ENCODE results near the gene FBLN7. TPM values are rescaled to one million over a fixed set of nuclear protein-coding genes. Genes with fewer than 3 reads are reported as not detected.

FBLN7 gene
- total and polyA plus RNA-seq, 2 of the 8 experiments (the other 6 are each of a cell fraction or from before 2014, with no cell fraction given) = 0.30 to 0.77 TPM

- no peak overlapping the region for H2BK120ac ChIP-seq (replicated peaks; ENCODE audit: low read depth, low read length)
- H3K23ac ChIP-seq (ENCODE audit: insufficient read length) = no peak overlapping the region
- CTCF ChIA-PET (ENCODE audit: partially characterized antibody) = no interaction called here
- no peak overlapping the region for H3K4me2 ChIP-seq (ENCODE audit: insufficient read depth in 1 of 2, low read depth in 2 of 2, low read length in 2 of 2)
- H2BK15ac ChIP-seq (ENCODE audit: low read length) = no peak overlapping the region
- no peak overlapping the region for H2AK5ac ChIP-seq (ENCODE audit: low read depth, low read length)
- H3K4me3 ChIP-seq (ENCODE audit: extremely low read depth in 1 of 4, insufficient read depth in 2 of 4, low read depth in 3 of 4, low read length in 4 of 4) = no peak overlapping the region
- POLR2A ChIA-PET (ENCODE audit: partially characterized antibody) = interaction anchor here (1.3 to 1.7 kb wide), 2 partner anchors 11 to 12 kb away, joined by 3 read pairs; no protein-coding TSS in a partner anchor
- no peaks in the 10 kb centered on the region for H3K79me2 ChIP-seq (ENCODE audit: control insufficient read depth in 1 of 2, insufficient read depth in 2 of 2, low read length in 2 of 2)
- H3K9ac ChIP-seq (replicated peaks in 1 of 4; ENCODE audit: extremely low read depth in 1 of 4, low read depth in 3 of 4, low read length in 3 of 4) = no peak overlapping the region
- peaks cover 2% of the 10 kb centered on the region; the same call in 1 of the 2 replicates for H3K23me2 ChIP-seq (ENCODE audit: low read depth, low read length)
- no peak overlapping the region for H3K4ac ChIP-seq (replicated peaks; ENCODE audit: insufficient read length, low read depth, low read length)
- no peak overlapping the region for H3K56ac ChIP-seq (replicated peaks; ENCODE audit: insufficient read length, low read depth, low read length)
- H3K9me3 ChIP-seq (ENCODE audit: insufficient read depth in 2 of 2, low read depth in 1 of 2, low read length in 1 of 2) = no peaks in the 10 kb centered on the region
- FAIRE-seq = no peak
- H4K91ac ChIP-seq (replicated peaks; ENCODE audit: insufficient read length, low read length) = no peak overlapping the region
- 96% methylated on average over 6 of the region's 6 CpGs; no CpG with 5 or more reads in 1 of the 2 experiments for WGBS, 2 experiments (ENCODE audit: extremely low coverage in 1 of 2, insufficient coverage in 1 of 2, insufficient read length in 1 of 2, insufficient replicate concordance in 2 of 2, low coverage in 1 of 2, low lambda C conversion rate in 2 of 2, missing lambda C conversion rate in 1 of 2)
- no peak overlapping the region for H3K14ac ChIP-seq (ENCODE audit: insufficient read length)
- no peak overlapping the region for H2BK12ac ChIP-seq (ENCODE audit: low read depth, low read length)
- H3K79me1 ChIP-seq (ENCODE audit: low read depth, low read length) = no peaks in the 10 kb centered on the region
- no peak overlapping the region for H2BK5ac ChIP-seq (ENCODE audit: low read depth, low read length)
- peaks cover 0 to 2% of the 10 kb centered on the region in 2 experiments for H4K20me1 ChIP-seq (replicated peaks in 1 of 2; ENCODE audit: control insufficient read depth in 1 of 2, insufficient read depth in 2 of 2, low read length in 2 of 2)
- H3K4me1 ChIP-seq (replicated peaks in 1 of 4; ENCODE audit: control insufficient read depth in 3 of 4, insufficient read depth in 4 of 4, low read length in 3 of 4) = peaks cover 0 to 6% (median 1%) of the 10 kb centered on the region in 4 experiments; a peak in 2 of 7 replicates
- H4K8ac ChIP-seq (ENCODE audit: extremely low read depth, insufficient read depth, low read length) = no peak overlapping the region
- no peaks in the 10 kb centered on the region for H3K36me3 ChIP-seq (ENCODE audit: control insufficient read depth in 2 of 4, insufficient read depth in 4 of 4, low read length in 3 of 4)
- no peak overlapping the region for H2AFZ ChIP-seq (ENCODE audit: low read length)
- peaks cover 12 to 28% (median 20%) of the 10 kb centered on the region in 4 experiments for H3K27me3 ChIP-seq (replicated peaks in 1 of 4; ENCODE audit: control insufficient read depth in 3 of 4, extremely low read depth in 1 of 4, insufficient read depth in 3 of 4, low read length in 3 of 4)
- no peak overlapping the region for H3K27ac ChIP-seq (ENCODE audit: low read depth, low read length)
- no peak overlapping the region for H2BK20ac ChIP-seq (ENCODE audit: low read length)
- no peak for DNase-seq (ENCODE audit: low read depth in 1 of 2, low spot score in 2 of 2)
- H3K18ac ChIP-seq (ENCODE audit: extremely low read depth, low read length) = no peak overlapping the region
- H4K5ac ChIP-seq (ENCODE audit: insufficient read length, low read depth, low read length) = no peak overlapping the region
- TF ChIP-seq BCL11A (IDR thresholded peaks at IDR 0.05; ENCODE audit: low read depth in 2 of 2, low read length in 2 of 2) (no peak), RFX5 (IDR thresholded peaks at IDR 0.05; ENCODE audit: borderline replicate concordance, low read depth, low read length) (no peak), SAP30 (IDR thresholded peaks at IDR 0.05; ENCODE audit: insufficient read depth, insufficient replicate concordance, low read length) (no peak), KDM5A (IDR thresholded peaks at IDR 0.05; ENCODE audit: low read length) (no peak), BACH1 (IDR thresholded peaks at IDR 0.05; ENCODE audit: low read length) (no peak), NRF1 (IDR thresholded peaks at IDR 0.05; ENCODE audit: low read depth, low read length) (no peak), SUZ12 (IDR thresholded peaks at IDR 0.05; ENCODE audit: low read length) (no peak), MAX (IDR thresholded peaks at IDR 0.05) (no peak), ATF2 (IDR thresholded peaks at IDR 0.05; ENCODE audit: low read length) (no peak), ATF3 (IDR thresholded peaks at IDR 0.05; ENCODE audit: insufficient read depth, low read depth, low read length) (no peak), POLR2A (IDR thresholded peaks at IDR 0.05; ENCODE audit: control extremely low read depth in 1 of 2, low read depth in 2 of 2, low read length in 2 of 2) (no peak)
Observed at GRCh38 chr2:112144966-112145365, 6.8 kb downstream of the FBLN7 start.

All from H1 (cell line).